Stimulated activated CD8-positive, alpha-beta memory T cell treated with anti-CD3 and anti-CD28 coated beads, Interleukin-12 subunit alpha, Interleukin-12 subunit beta, amount 100 ng/mL, for 4 hours (primary cell): Measurements from ENCODE around the gene EIF4E1B.

Experiments used
- DNase-seq: peaks from one replicate; pipeline ENCODE4 v3.0.0-alpha.2; 2020; ENCODE audit warnings: low read depth

The EIF4E1B gene

GRCh38 chr5:176692326-176692725 lies 61.9 kb downstream of the EIF4E1B start:
- DNase-seq: no peak

GRCh38 chr5:176692839-176693476 lies 62.5 kb downstream of the EIF4E1B start:
- DNase-seq: no peak

GRCh38 chr5:176693477-176693851 lies 63.0 kb downstream of the EIF4E1B start:
- DNase-seq: no peak

GRCh38 chr5:176694146-176694545 lies 63.7 kb downstream of the EIF4E1B start:
- DNase-seq: no peak

- no peak for DNase-seq
Measured at GRCh38 chr5:176694631-176695030, 64.2 kb downstream of the EIF4E1B start.

- no peak for DNase-seq
Measured at GRCh38 chr5:176695073-176695472, 64.6 kb downstream of the EIF4E1B start.
